ENCODE data around the gene SSTR3.

The SSTR3 gene

GRCh38 chr22:37224757-37225420 is 12.6 kb upstream of the SSTR3 start:
- TF ChIP-seq, protein P1, sequence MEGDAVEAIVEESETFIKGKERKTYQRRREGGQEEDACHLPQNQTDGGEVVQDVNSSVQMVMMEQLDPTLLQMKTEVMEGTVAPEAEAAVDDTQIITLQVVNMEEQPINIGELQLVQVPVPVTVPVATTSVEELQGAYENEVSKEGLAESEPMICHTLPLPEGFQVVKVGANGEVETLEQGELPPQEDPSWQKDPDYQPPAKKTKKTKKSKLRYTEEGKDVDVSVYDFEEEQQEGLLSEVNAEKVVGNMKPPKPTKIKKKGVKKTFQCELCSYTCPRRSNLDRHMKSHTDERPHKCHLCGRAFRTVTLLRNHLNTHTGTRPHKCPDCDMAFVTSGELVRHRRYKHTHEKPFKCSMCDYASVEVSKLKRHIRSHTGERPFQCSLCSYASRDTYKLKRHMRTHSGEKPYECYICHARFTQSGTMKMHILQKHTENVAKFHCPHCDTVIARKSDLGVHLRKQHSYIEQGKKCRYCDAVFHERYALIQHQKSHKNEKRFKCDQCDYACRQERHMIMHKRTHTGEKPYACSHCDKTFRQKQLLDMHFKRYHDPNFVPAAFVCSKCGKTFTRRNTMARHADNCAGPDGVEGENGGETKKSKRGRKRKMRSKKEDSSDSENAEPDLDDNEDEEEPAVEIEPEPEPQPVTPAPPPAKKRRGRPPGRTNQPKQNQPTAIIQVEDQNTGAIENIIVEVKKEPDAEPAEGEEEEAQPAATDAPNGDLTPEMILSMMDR (IDR thresholded peaks at IDR 0.05; ENCODE audit: low read depth, low read length) = no peak

DNA sequence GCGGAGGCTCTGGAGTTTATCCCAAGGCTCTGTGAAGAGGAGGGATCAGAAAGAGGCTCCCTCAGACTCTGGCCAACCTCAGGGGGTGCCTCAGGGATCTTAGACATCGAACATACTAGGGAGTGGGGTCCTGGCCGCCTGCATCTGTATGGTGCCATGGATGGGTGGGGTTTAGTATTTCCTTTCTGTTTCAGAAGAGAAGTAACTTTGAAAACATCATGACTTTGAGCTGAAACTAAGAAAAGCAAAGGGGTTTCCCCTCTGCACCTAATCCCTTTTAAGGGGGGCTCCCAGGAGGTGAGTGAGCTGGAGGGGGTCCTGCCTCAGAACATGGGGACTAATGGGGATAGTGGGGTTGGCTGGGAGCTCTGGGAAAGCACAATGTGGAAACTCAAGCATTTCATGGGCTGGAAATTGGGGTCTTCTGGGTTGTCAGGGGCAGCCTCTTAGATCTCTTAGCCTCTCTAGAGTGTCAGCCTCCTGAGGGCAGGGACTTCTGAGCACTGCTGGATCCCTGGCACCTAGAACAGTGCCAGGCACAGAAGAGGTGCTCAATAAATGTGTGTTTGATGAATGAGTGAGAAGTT is 11.8 kb upstream of the SSTR3 start:
- DNase-seq (ENCODE audit: extremely low read depth, low read depth) = no peak
- TF ChIP-seq, protein P1 (IDR thresholded peaks at IDR 0.05; ENCODE audit: low read depth, low read length) = no peak

More at GRCh38 chr22:37224757-37225420, 12.6 kb upstream of the SSTR3 start:
- DNase-seq (ENCODE audit: extremely low read depth, low read depth) = no peak

DNA sequence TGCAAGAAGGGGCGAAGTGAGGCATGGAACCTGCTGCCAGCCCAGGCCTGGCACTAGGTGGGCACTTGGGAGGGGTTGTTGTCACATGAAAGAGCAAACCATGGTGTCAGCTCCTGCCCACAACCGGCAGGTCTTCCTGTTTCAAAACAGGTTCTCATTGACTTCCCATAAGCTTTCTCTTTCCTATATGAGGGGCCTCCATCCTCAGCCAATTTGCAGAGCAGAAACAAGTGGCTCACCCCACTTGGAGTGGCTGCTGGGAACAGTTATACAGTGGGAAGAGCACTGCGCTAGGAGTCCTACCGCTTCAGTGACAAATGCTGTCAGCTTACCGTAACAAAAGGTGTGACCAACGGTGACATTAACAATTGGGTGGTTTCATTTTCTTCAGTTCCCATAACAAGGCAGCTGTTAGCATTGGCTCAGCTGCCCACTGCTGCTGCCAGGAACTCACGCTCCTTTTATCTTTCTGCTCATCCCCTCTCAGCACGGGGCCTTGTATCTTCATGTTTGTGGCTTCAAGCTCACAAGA is 10.2 kb upstream of the SSTR3 start:
- TF ChIP-seq, protein P1 (IDR thresholded peaks at IDR 0.05; ENCODE audit: low read depth, low read length) = no peak
- DNase-seq (ENCODE audit: extremely low read depth, low read depth) = no peak

GRCh38 chr22:37221424-37222333 is 9.4 kb upstream of the SSTR3 start:
- DNase-seq (ENCODE audit: extremely low read depth, low read depth) = no peak
- TF ChIP-seq, protein P1 (IDR thresholded peaks at IDR 0.05; ENCODE audit: low read depth, low read length) = no peak

DNA sequence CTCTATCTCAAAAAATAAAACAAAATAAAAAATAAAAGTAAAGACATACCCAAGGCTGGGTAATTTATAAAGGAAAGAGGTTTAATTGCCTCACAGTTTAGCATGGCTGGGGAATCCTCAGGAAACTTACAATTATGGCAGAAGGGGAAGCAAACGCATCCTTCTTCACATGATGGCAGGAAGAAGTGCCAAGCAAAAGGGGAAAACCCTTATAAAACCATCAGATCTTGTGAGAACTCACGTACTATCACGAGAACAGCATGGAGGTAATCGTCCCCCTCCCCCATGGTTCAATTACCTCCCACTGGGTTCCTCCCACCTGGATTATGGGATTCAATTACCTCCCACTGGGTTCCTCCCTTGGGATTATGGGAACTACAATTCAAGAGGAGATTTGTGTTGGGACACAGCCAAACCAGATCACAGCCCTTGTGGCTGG is 8.3 kb upstream of the SSTR3 start:
- TF ChIP-seq, protein P1 (IDR thresholded peaks at IDR 0.05; ENCODE audit: low read depth, low read length) = no peak

GRCh38 chr22:37219533-37219932 is 7.3 kb upstream of the SSTR3 start:
- no peak for DNase-seq (ENCODE audit: extremely low read depth, low read depth)
- TF ChIP-seq, protein P1 (IDR thresholded peaks at IDR 0.05; ENCODE audit: low read depth, low read length) = no peak

More for the DNA sequence above, 8.3 kb upstream of the SSTR3 start:
- DNase-seq (ENCODE audit: extremely low read depth, low read depth) = no peak
